Measurements from ENCODE around the gene LAMC3.

DNA sequence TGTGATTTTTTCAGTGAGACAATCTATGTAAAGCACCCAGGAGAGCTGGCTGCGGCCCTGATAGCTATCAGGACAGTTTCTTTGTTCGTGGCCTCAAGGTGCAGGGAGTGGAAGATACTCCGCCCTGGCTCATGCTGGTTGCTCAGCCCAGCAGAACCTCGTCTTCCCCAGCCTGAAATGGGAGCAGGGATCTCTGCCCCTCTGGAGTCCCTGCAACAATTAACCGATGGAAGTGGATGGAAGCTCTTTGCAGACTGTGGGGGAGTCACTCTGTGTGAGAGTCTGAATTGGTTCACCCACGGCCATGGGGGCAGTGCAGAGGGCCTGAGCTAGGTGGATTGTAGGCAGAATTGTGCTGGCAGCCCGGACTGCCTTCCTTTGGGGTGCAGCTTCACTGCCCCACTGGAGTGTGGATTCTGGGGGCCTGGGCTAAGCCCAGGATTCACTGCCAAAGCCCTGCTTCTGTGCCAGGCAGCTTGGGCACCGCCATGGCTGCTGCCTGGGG, 90.2 kb downstream of the LAMC3 start:
- TF ChIP-seq POLR2A (IDR thresholded peaks at IDR 0.05; ENCODE audit: low read depth, low read length) (no peak), POLR2AphosphoS5 (IDR thresholded peaks at IDR 0.05; ENCODE audit: low read depth, low read length) (no peak)

Data from GM12892 (cell line).